Keratinocyte (primary cell): ENCODE data around the gene DBNDD2. TPM values are rescaled to one million over a fixed set of nuclear protein-coding genes. Genes with fewer than 3 reads are reported as not detected.

Source experiments
- DNase-seq: peaks from one replicate; pipeline ENCODE4 v3.0.0-alpha.2; 2011; ENCODE audit warnings: low read depth, missing footprints, low spot score
- FAIRE-seq: peaks from 2 replicates; lab custom pipeline; 2011; peaks lifted over from hg19 to GRCh38; lab: Jason Lieb, UNC
- H2AFZ ChIP-seq: 2 replicates; pipeline ENCODE4 v1.6.0; 2012; ENCODE audit warnings: low read length, control low read depth, inconsistent platforms; ENCODE audit not compliant: control insufficient read depth
- H3K27ac ChIP-seq: 2 replicates; pipeline ENCODE4 v1.5.1; 2011; ENCODE audit warnings: low read length; ENCODE audit not compliant: control insufficient read depth, insufficient read depth
- H3K27me3 ChIP-seq: 3 replicates; pipeline ENCODE4 v1.6.0; 2011; ENCODE audit warnings: low read length; ENCODE audit not compliant: control insufficient read depth, insufficient read depth; ENCODE audit errors: extremely low read depth
- H3K36me3 ChIP-seq, 2 experiments: 2 replicates in 1 of 2; 3 replicates in 1 of 2; pipeline ENCODE4 v1.5.1; 2011; ENCODE audit warnings: low read length in 2 of 2, mild to moderate bottlenecking in 1 of 2; ENCODE audit not compliant: control insufficient read depth in 2 of 2, insufficient read depth in 2 of 2; ENCODE audit errors: extremely low read depth in 1 of 2
- H3K4me1 ChIP-seq: 3 replicates; pipeline ENCODE4 v1.5.1; 2011; ENCODE audit warnings: low read length; ENCODE audit not compliant: control insufficient read depth, insufficient read depth; ENCODE audit errors: extremely low read depth
- H3K4me2 ChIP-seq: 3 replicates; pipeline ENCODE4 v1.6.0; 2011; ENCODE audit warnings: low read depth, low read length; ENCODE audit not compliant: control insufficient read depth, insufficient read depth; ENCODE audit errors: extremely low read depth
- H3K4me3 ChIP-seq, 3 experiments: fragments of 200-600 bp in 1 of 3; sonication (generic) in 1 of 3; 2 replicates in 2 of 3; 3 replicates in 1 of 3; pipeline ENCODE4 v1.5.1; 2011 to 2016; ENCODE audit warnings: low read length in 3 of 3, mild to moderate bottlenecking in 3 of 3, control low read depth in 2 of 3, inconsistent platforms in 1 of 3, low read depth in 1 of 3, mixed read lengths in 1 of 3, mixed run types in 1 of 3, moderate library complexity in 1 of 3; ENCODE audit not compliant: control insufficient read depth in 2 of 3, insufficient read depth in 2 of 3; ENCODE audit errors: extremely low read depth in 1 of 3
- H3K79me2 ChIP-seq: 2 replicates; pipeline ENCODE4 v1.6.0; 2012; ENCODE audit warnings: low read length; ENCODE audit not compliant: control insufficient read depth, insufficient read depth
- H3K9ac ChIP-seq: 3 replicates; pipeline ENCODE4 v1.6.0; 2011; ENCODE audit warnings: low read length; ENCODE audit not compliant: control insufficient read depth, insufficient read depth; ENCODE audit errors: extremely low read depth
- H3K9me1 ChIP-seq: 3 replicates; pipeline ENCODE4 v1.6.0; 2011; ENCODE audit warnings: low read length; ENCODE audit not compliant: control insufficient read depth, insufficient read depth; ENCODE audit errors: extremely low read depth
- H3K9me3 ChIP-seq: 2 replicates; pipeline ENCODE4 v1.5.1; 2012; ENCODE audit warnings: low read depth, low read length; ENCODE audit not compliant: control insufficient read depth
- H4K20me1 ChIP-seq: 3 replicates; pipeline ENCODE4 v1.6.0; 2011; ENCODE audit warnings: low read length; ENCODE audit not compliant: control insufficient read depth, insufficient read depth; ENCODE audit errors: extremely low read depth
- EZH2 ChIP-seq: IDR thresholded peaks from one replicate; pipeline ENCODE4 v1.6.1; 2012; ENCODE audit warnings: inconsistent platforms, mild to moderate bottlenecking, low read length, moderate library complexity
- dilution Hi-C: fragments of 300-500 bp; cut with MboI; formaldehyde crosslinking; loops from one replicate; pipeline ENCODE4 v1.7.0; 2020; ENCODE audit warnings: low sequenced_read_pairs; ENCODE audit not compliant: extremely low pct_ligation_motif_present
- polyA plus RNA-seq, 5 experiments: library from polyadenylated mRNA; depleted of rRNA in 3 of 5; stranded (reverse) in 3 of 5; stranded (forward) in 1 of 5; unstranded in 1 of 5; fragments of >200 nt; gene quantifications; 1 replicate in 1 of 5; 2 replicates in 3 of 5; 3 replicates in 1 of 5; pipeline versions ENCODE4 v1.2.1 to v1.2.3, GENCODE V29; 2011 to 2012; ENCODE audit warnings: missing spikeins in 2 of 5, low read depth in 1 of 5, low replicate concordance in 1 of 5
- TF ChIP-seq, protein P1 (sequence below), 3 experiments: IDR thresholded peaks in 1 of 3; conservative IDR thresholded peaks in 1 of 3; optimal IDR thresholded peaks in 1 of 3; 2 replicates in 2 of 3; 3 replicates in 1 of 3; pipeline versions ENCODE3 to v1.5.1; 2011; ENCODE audit warnings: low read length in 3 of 3, mild to moderate bottlenecking in 3 of 3, moderate library complexity in 2 of 3, control low read depth in 1 of 3, inconsistent platforms in 1 of 3; ENCODE audit not compliant: insufficient read depth in 2 of 3; ENCODE audit errors: extremely low read depth in 1 of 3

Gene DBNDD2
- polyA plus RNA-seq, 1 donor (not counting 4 experiments of a cell fraction or from before 2014, with no cell fraction given) = 37.4 TPM

DNA sequence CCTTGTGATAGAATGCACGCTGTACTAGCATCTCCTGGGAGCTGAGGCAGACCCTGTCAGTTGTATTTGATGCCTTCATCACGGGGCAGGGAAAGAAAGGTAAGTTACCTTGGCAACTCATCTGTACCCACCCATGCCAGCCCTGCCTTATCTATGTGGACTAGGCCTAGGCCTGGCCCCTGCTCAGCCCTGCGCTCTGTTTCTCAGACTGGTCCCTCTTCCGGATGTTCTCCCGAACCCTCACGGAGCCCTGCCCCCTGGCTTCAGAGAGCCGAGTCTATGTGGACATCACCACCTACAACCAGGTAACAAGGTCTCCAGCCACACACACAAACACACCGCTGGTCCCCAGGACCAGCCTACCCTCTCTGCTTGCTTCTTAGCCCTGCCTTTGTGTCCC lies 12.0 kb downstream of the DBNDD2 start:
- Histone ChIP-seq H3K9ac (peak overlapping the region; percentile 34), H3K4me2 (no peak overlapping the region), H3K4me1 (peaks cover 24% of the 10 kb centered on the region), H3K9me3 (no peaks in the 10 kb centered on the region), H2AFZ (no peak overlapping the region), H3K4me3 (no peak overlapping the region), H3K79me2 (peaks cover 24% of the 10 kb centered on the region), H3K9me1 (no peaks in the 10 kb centered on the region), H4K20me1 (peaks cover 2% of the 10 kb centered on the region), H3K27me3 (no peaks in the 10 kb centered on the region), H3K27ac (peak overlapping the region; percentile 62), H3K36me3 (peaks cover 27% of the 10 kb centered on the region in 2 experiments)
- FAIRE-seq (no peak), DNase-seq (no peak)
- dilution Hi-C loops = no loop called here
- TF ChIP-seq, protein P1, sequence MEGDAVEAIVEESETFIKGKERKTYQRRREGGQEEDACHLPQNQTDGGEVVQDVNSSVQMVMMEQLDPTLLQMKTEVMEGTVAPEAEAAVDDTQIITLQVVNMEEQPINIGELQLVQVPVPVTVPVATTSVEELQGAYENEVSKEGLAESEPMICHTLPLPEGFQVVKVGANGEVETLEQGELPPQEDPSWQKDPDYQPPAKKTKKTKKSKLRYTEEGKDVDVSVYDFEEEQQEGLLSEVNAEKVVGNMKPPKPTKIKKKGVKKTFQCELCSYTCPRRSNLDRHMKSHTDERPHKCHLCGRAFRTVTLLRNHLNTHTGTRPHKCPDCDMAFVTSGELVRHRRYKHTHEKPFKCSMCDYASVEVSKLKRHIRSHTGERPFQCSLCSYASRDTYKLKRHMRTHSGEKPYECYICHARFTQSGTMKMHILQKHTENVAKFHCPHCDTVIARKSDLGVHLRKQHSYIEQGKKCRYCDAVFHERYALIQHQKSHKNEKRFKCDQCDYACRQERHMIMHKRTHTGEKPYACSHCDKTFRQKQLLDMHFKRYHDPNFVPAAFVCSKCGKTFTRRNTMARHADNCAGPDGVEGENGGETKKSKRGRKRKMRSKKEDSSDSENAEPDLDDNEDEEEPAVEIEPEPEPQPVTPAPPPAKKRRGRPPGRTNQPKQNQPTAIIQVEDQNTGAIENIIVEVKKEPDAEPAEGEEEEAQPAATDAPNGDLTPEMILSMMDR (optimal IDR thresholded peaks at IDR 0.05 in 1 of 3, IDR thresholded peaks at IDR 0.05 in 1 of 3, conservative IDR thresholded peaks at IDR 0.05 in 1 of 3; ENCODE audit: extremely low read depth in 1 of 3, insufficient read depth in 2 of 3, low read length in 3 of 3) = no peak
- TF ChIP-seq EZH2 = no peak

DNA sequence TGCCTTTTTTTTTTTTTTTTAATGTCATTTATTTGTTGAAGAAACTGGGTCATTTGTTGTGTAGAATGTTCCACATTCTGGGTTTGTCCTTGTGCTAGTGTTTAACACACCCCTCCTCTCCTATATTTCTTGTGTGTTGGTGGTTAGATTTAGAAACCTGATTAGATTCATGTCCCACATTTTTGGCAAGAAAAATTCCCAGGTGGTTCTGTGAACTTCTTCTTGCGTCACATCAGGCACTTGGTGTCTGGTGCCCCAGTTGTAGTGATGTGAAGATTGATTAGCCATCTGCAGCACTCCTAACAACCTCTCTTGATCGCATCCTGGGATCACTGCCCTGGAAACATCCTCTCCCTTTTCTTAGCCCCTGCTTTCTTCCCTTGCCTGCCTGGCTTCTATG lies 15.6 kb downstream of the DBNDD2 start:
- Histone ChIP-seq H3K9me1 (no peaks in the 10 kb centered on the region), H4K20me1 (peaks cover 2% of the 10 kb centered on the region), H3K4me3 (no peak overlapping the region), H3K9ac (no peak overlapping the region), H3K27ac (no peak overlapping the region), H3K36me3 (peaks cover 28 to 33% of the 10 kb centered on the region in 2 experiments), H3K4me2 (no peak overlapping the region), H3K4me1 (peaks cover 11% of the 10 kb centered on the region), H2AFZ (no peak overlapping the region), H3K27me3 (no peaks in the 10 kb centered on the region), H3K9me3 (no peaks in the 10 kb centered on the region), H3K79me2 (peaks cover 1% of the 10 kb centered on the region)
- dilution Hi-C loops = no loop called here
- FAIRE-seq (no peak), DNase-seq (no peak)
- TF ChIP-seq, protein P1 (optimal IDR thresholded peaks at IDR 0.05 in 1 of 3, IDR thresholded peaks at IDR 0.05 in 1 of 3, conservative IDR thresholded peaks at IDR 0.05 in 1 of 3; ENCODE audit: extremely low read depth in 1 of 3, insufficient read depth in 2 of 3, low read length in 3 of 3) = no peak
- TF ChIP-seq EZH2 = no peak
